Esophagus (tissue), 2 donors: ENCODE measurements around the gene MRPL50. TPM values are rescaled to one million over a fixed set of nuclear protein-coding genes. Genes with fewer than 3 reads are reported as not detected.

Experiments
- H3K27ac ChIP-seq, 2 donors: one replicate each; pipeline ENCODE4 v1.5.1; 2013; ENCODE audit warnings: low read depth in 2 of 2, mild to moderate bottlenecking in 2 of 2, inconsistent platforms in 1 of 2, low read length in 1 of 2, moderate library complexity in 1 of 2
- H3K27me3 ChIP-seq, 2 donors: one replicate each; pipeline ENCODE4 v1.6.1; 2013; ENCODE audit warnings: low read length in 2 of 2, control low read depth in 1 of 2, mild to moderate bottlenecking in 1 of 2; ENCODE audit not compliant: insufficient read depth in 2 of 2, control insufficient read depth in 1 of 2
- H3K36me3 ChIP-seq, 2 donors: one replicate each; pipeline ENCODE4 v1.6.1; 2013; ENCODE audit warnings: low read length in 1 of 2; ENCODE audit not compliant: control insufficient read depth in 2 of 2, insufficient read depth in 2 of 2
- H3K4me1 ChIP-seq, 2 donors: one replicate each; pipeline ENCODE4 v1.6.1; 2013; ENCODE audit warnings: low read length in 1 of 2; ENCODE audit not compliant: control insufficient read depth in 2 of 2, insufficient read depth in 2 of 2
- H3K4me3 ChIP-seq, 2 donors: one replicate each; pipeline ENCODE4 v1.5.1; 2013; ENCODE audit warnings: low read length in 2 of 2, mild to moderate bottlenecking in 2 of 2, low read depth in 1 of 2, moderate library complexity in 1 of 2
- H3K9me3 ChIP-seq, 2 donors: one replicate each; pipeline ENCODE4 v1.6.1; 2013; ENCODE audit warnings: mild to moderate bottlenecking in 2 of 2, low read depth in 1 of 2, low read length in 1 of 2, moderate library complexity in 1 of 2; ENCODE audit not compliant: control insufficient read depth in 2 of 2, insufficient read depth in 1 of 2
- WGBS, 2 donors: extraction: QIAGEN DNeasy Blood & Tissue Kit; methylation state at CpG; one replicate each; pipeline ENCODE4 v1.1.7; 2013; 5-methylcytosine and 5-hydroxymethylcytosine counted together
- polyA plus RNA-seq, 2 donors: library from polyadenylated mRNA; stranded (reverse); fragments of 200-250 nt; gene quantifications; one replicate each; pipeline ENCODE4 v1.2.3, GENCODE V29; 2013
- donor health status: healthy with polysubstance abuse.
- donor health status: Bipolar disorder and iron deficiency.

The MRPL50 gene
- polyA plus RNA-seq, 2 donors, result 5.0 to 6.6 TPM

- Histone ChIP-seq H3K4me3 (no peak overlapping the region), H3K4me1 (peaks cover 0 to 2% of the 10 kb centered on the region in 2 donors), H3K9me3 (no peaks in the 10 kb centered on the region), H3K27ac (no peak overlapping the region), H3K27me3 (no peaks in the 10 kb centered on the region), H3K36me3 (no peaks in the 10 kb centered on the region)
- 65 to 71% methylated on average over 5 of the region's 5 CpGs for WGBS, 2 donors
Observed at GRCh38 chr9:101354143-101354764, 44.2 kb downstream of the MRPL50 start.

GRCh38 chr9:101353683-101354082 is 44.7 kb downstream of the MRPL50 start:
- 81 to 83% methylated on average over 2 of the region's 2 CpGs for WGBS, 2 donors

DNA sequence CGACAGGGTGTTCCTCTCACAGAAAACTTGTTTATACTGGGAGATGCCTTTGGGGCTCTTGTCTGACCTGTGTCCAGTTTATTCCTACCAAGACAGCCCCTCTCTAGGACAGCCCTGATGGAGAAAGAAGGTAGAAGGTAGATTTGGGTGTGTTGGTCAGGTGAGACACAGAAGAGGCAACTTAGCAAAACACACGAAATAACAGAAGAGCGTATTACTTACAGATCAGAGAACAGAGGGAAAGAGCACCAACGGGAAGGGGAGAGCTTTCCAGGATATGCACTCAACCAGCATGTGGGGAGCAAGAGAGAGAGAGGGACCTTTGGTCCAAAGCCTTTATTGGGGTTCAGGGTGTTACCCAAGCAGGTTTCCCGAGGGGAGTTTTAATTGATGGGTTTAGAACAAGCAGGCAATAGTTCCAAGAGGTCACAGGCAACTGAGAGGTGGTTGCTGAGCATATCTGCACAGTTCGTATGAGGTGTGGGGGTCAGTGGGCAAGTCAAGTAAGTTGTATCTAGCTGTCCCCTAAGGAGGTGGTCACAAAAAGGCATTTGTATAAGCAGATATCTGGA is 45.4 kb downstream of the MRPL50 start:
- Histone ChIP-seq H3K27me3 (no peaks in the 10 kb centered on the region), H3K27ac (no peak overlapping the region), H3K4me1 (peaks cover 0 to 2% of the 10 kb centered on the region in 2 donors), H3K36me3 (no peaks in the 10 kb centered on the region), H3K4me3 (no peak overlapping the region), H3K9me3 (no peaks in the 10 kb centered on the region)
- 77 to 82% methylated on average over 6 of the region's 6 CpGs for WGBS, 2 donors

More at GRCh38 chr9:101353683-101354082, 44.7 kb downstream of the MRPL50 start:
- H3K4me3 ChIP-seq, result no peak overlapping the region
- no peaks in the 10 kb centered on the region for H3K9me3 ChIP-seq
- no peak overlapping the region for H3K27ac ChIP-seq
- no peaks in the 10 kb centered on the region for H3K27me3 ChIP-seq
- H3K36me3 ChIP-seq, result no peaks in the 10 kb centered on the region
- peaks cover 0 to 2% of the 10 kb centered on the region in 2 donors for H3K4me1 ChIP-seq

DNA sequence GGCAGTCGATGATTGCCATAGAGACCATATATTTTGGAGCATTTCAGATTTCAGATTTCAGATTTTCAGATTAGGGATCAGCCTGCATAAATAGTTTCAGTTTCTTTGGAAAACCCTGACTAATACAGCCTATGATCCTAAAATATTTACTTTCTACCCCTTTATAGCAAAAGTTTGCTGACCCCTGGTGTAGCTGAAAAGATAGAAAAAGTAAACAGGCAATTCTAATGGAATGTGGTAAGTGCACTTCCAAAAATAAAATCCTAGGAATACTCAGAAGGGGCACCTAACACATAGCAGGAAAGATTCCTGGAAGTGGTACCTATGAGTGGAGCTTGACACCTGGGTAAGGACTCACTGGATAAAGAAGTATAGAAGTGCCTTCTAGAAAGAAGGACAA is 48.1 kb downstream of the MRPL50 start:
- peaks cover 0 to 2% of the 10 kb centered on the region in 2 donors for H3K4me1 ChIP-seq
- H3K9me3 ChIP-seq, result no peaks in the 10 kb centered on the region
- no peaks in the 10 kb centered on the region for H3K27me3 ChIP-seq
- no peak overlapping the region for H3K4me3 ChIP-seq
- H3K27ac ChIP-seq, result no peak overlapping the region
- H3K36me3 ChIP-seq, result no peaks in the 10 kb centered on the region
- WGBS, 2 donors, result 82 to 85% methylated on average over 1 of the region's 1 CpG

GRCh38 chr9:101342595-101342994 is 55.8 kb downstream of the MRPL50 start:
- no peak overlapping the region for H3K4me3 ChIP-seq
- no peaks in the 10 kb centered on the region for H3K4me1 ChIP-seq
- H3K27ac ChIP-seq, result no peak overlapping the region
- no peaks in the 10 kb centered on the region for H3K27me3 ChIP-seq
- 35 to 40% methylated on average over 1 of the region's 1 CpG for WGBS, 2 donors
- H3K36me3 ChIP-seq, result no peaks in the 10 kb centered on the region
- H3K9me3 ChIP-seq, result no peaks in the 10 kb centered on the region

DNA sequence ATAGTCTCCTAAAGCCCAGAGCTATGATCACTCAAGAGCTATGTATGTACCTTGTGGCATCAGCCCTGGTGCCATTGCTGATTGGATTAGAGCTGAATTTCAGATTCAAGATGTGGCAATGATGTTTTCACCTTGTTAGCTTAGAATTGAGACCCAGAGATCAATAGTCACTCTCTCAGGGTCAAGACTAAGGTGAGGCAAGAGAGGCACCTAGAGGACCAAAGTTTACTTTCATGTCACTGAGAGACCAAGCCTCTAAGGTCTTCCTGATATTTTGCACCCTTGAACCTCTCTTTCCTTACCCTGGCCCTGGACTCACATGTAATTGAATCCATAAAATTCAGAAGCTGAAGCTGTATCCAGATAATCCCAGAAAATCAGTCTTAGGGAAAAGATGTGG is 56.5 kb downstream of the MRPL50 start:
- Histone ChIP-seq H3K4me3 (no peak overlapping the region), H3K9me3 (no peaks in the 10 kb centered on the region), H3K27me3 (no peaks in the 10 kb centered on the region), H3K36me3 (no peaks in the 10 kb centered on the region), H3K4me1 (no peaks in the 10 kb centered on the region), H3K27ac (no peak overlapping the region)

Other genes starting within 250 kb of the MRPL50 start
- under 1 TPM in 1 of 2 donors, not detected in 1; 0.01 TPM for gene BAAT, start 13.6 kb downstream of the MRPL50 start, polyA plus RNA-seq
- gene ZNF189, start 233 bp upstream of the MRPL50 start, polyA plus RNA-seq, result 1 to 10 TPM; 3.4 to 5.2 TPM
- gene ALDOB, start 37.2 kb upstream of the MRPL50 start, polyA plus RNA-seq, result under 1 TPM; 0.08 to 0.12 TPM
- gene RNF20, start 135.2 kb upstream of the MRPL50 start, polyA plus RNA-seq, result 10 to 100 TPM; 12.0 to 12.7 TPM
- gene PPP3R2, start 196.4 kb upstream of the MRPL50 start, polyA plus RNA-seq, result not detected